HG02642 (cell line): ENCODE measurements around the gene SLF2.
"Not testable (repeated sequence)": the region's sequence is repeated elsewhere in the genome, so short reads cannot be mapped to it uniquely, and the experiment has no call there.

Experiments
- ATAC-seq: cut with Tn5 transposase; IDR thresholded peaks from one replicate; pipeline ENCODE4 v1.9.1; 2021; ENCODE audit warnings: mild to moderate bottlenecking; ENCODE audit not compliant: unreplicated experiment, poor library complexity

The SLF2 gene

GRCh38 chr10:100876585-100877460, 35.9 kb upstream of the SLF2 start:
- ATAC-seq = no peak

- ATAC-seq = no peak
Observed at GRCh38 chr10:100877461-100877850, 35.3 kb upstream of the SLF2 start.

- no peak for ATAC-seq
Observed at GRCh38 chr10:100878291-100878910, 34.4 kb upstream of the SLF2 start.

GRCh38 chr10:100879741-100880360, 32.9 kb upstream of the SLF2 start:
- no peak for ATAC-seq

GRCh38 chr10:100881556-100882213, 31.1 kb upstream of the SLF2 start:
- ATAC-seq = no peak

- no peak for ATAC-seq
Observed at GRCh38 chr10:100882252-100882651, 30.5 kb upstream of the SLF2 start.

GRCh38 chr10:100882671-100883311, 30.0 kb upstream of the SLF2 start:
- no peak for ATAC-seq

GRCh38 chr10:100883312-100883821, 29.4 kb upstream of the SLF2 start:
- ATAC-seq = no peak

- not testable (repeated sequence) for ATAC-seq
Observed at GRCh38 chr10:100885611-100886010, 27.2 kb upstream of the SLF2 start.

GRCh38 chr10:100886091-100886490, 26.7 kb upstream of the SLF2 start:
- no peak for ATAC-seq

- no peak for ATAC-seq
Observed at GRCh38 chr10:100886521-100886920, 26.2 kb upstream of the SLF2 start.

GRCh38 chr10:100886963-100887362, 25.8 kb upstream of the SLF2 start:
- no peak for ATAC-seq

GRCh38 chr10:100887761-100888296, 24.9 kb upstream of the SLF2 start:
- no peak for ATAC-seq

GRCh38 chr10:100888957-100889356, 23.8 kb upstream of the SLF2 start:
- no peak for ATAC-seq

GRCh38 chr10:100889546-100889945, 23.2 kb upstream of the SLF2 start:
- no peak for ATAC-seq

- no peak for ATAC-seq
Observed at GRCh38 chr10:100890141-100890672, 22.6 kb upstream of the SLF2 start.

GRCh38 chr10:100890673-100891317, 22.0 kb upstream of the SLF2 start:
- ATAC-seq = no peak

- ATAC-seq = no peak
Observed at GRCh38 chr10:100894033-100894432, 18.7 kb upstream of the SLF2 start.
